Endometrial microvascular endothelial cells (primary cell): ENCODE measurements around the gene UBN2. TPM values are rescaled to one million over a fixed set of nuclear protein-coding genes. Genes with fewer than 3 reads are reported as not detected.
"Not testable (repeated sequence)": the region's sequence is repeated elsewhere in the genome, so short reads cannot be mapped to it uniquely, and the experiment has no call there.

Experiments
- in situ Hi-C: cut with HindIII; loops from 2 replicates; pipeline ENCODE4 v1.10.0; 2017; ENCODE audit warnings: low sequenced_read_pairs, low pct_unique_long_range_greater_than_20kb; ENCODE audit errors: inconsistent ontology term
- total RNA-seq: library from RNA; depleted of rRNA; stranded (reverse); fragments of >200 nt; gene quantifications from one replicate; pipeline ENCODE4 v1.2.3, GENCODE V29; 2015; ENCODE audit errors: inconsistent ontology term

The UBN2 gene
- total RNA-seq, 1 donor from 2014 or later, result 3.1 TPM

DNA sequence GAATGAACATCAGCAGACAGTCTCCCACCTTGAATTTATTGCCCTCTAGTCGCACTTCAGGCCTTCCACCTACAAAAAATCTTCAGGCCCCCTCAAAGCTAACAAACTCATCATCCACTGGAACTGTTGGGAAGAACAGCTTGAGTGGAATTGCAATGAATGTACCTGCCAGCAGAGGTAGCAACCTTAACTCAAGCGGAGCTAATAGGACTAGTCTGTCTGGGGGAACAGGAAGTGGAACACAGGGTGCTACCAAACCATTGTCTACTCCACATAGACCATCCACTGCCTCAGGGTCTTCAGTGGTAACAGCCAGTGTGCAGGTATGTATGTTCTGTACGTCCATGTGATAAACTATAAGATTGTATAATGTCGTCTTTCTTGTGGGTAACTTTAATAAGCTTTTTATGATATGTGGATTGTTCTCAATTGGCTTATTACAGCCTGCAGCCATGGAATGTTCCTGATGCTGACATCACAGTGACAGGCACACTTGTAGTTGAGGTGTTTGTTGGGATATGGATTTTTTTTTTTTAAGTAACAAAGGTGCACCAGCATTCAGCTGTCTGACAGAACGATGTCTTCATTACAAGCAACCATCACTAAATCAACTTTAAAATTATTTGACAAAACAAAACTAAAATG is 53.3 kb downstream of the UBN2 start:
- in situ Hi-C loops, result no loop called here

DNA sequence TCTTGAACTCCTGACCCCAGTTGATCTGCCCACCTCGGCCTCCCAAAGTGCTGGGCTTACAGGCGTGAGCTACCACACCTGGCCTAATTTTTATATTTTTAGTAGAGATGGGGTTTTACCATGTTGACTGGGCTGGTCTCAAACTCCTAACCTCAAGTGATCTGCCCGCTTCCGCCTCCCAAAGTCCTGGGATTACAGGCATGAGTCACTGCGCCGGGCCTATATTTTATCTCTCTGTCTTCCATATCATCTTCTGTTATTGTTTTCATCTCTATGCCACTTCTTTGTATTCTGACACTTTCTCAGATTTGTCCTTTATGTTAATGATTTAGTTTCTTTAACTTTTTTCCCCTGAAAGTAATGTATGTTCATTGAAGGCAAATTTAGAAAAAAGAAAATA is 55.1 kb downstream of the UBN2 start:
- in situ Hi-C loops, result no loop called here

DNA sequence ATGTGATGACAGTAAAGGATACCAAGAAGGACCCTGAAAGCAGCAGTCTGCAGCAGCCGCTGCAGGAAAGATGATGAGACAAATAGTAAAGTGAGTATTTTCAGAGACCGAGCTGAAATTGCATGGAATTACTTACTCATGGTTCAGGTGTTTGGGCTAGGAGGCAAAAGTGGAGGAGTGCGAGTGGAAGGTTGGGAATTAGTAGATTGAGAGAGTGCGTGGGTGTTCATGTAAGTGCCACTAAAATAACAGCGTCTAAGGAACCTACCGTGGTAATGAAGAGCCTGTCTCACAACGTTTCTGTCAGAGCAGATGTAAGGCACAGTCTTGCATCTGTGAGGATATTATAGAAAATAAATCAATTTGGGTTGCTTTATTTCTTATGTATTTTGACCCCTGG is 61.8 kb downstream of the UBN2 start:
- in situ Hi-C loops, result no loop called here

DNA sequence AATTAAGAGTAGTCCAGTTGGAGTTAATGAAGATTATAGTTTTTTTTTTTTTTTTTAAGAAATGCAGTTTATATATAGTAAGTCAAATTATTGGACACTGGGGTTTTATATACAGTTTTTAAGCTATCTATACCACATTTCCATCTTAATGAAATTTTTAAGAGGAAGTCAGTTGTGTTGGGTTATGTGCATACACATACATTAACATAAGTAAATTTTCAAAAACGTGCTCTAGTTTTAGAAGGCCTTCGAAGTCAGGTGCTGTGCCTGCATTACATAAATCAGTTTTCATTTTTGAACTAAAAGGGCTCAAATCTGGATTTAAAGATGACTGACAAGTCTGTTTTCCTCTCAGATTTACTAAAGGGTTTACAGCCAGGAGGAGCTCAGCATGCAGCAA is 62.5 kb downstream of the UBN2 start:
- in situ Hi-C loops, result no loop called here

DNA sequence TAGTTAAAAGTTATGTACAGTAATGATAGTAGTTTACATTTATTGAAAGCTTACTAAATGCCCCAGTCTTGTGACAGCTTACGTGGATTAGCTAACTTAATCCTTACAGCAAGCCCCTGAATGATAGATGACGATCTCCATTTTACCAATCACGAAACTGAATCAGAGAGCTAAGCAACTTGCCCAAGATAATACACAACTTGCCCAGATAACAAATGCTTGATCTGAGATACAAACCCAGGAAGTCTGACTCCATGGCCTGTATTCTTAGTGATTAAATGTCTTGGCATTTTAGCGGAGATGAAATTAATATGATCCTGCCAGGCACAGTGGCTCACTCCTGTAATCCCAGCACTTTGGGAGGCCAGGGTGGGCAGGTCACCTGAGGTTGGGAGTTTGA is 63.2 kb downstream of the UBN2 start:
- in situ Hi-C loops, result no loop called here

DNA sequence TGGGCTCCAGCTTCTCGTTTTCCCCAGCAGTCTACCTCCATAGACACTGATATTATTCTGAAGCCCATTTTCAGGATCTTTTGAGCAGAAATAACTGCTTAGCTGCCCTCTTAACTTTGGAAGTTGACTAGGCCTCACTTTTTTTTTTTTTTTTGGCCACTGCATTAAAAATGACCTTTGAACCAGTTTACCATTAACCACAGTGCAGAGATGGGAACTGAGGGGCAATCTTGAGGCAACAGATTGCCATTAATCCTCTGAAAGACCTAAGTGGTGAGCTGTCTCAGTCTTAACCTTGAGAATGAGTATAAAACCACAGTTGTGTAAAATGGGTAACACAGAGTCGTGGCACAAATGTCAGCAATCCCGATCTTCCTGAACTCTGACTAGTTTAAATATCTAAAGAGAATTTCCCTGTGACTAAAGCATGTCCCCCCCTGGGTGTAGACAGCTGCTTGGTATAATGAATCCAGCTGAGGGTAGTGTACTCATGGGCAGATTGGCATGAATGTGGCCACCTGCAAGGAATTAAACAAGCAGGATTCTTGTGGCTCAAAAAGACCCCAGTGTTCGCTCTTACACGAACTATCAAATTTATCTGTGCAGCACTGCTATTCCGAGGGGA is 64.0 kb downstream of the UBN2 start:
- in situ Hi-C loops, result no loop called here

DNA sequence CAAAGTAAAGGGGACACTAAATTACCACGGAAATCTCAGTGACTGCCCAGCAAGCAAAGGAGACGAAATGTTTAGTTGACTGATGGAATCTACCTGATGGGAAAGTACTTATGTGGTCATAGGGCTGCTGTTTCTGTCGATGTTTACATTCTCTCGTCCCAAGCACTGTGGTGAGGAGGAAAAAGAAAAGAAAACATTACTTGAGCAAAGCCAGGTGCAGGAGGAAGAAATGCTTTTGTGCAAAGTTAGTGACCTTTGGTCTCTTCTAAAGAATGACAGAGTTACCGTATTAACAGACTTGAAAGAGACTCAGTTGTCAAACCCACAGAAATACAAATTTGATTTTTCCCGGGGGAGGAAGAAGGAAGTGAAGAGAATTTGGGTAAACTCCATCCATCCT is 66.8 kb downstream of the UBN2 start:
- in situ Hi-C loops, result no loop called here

DNA sequence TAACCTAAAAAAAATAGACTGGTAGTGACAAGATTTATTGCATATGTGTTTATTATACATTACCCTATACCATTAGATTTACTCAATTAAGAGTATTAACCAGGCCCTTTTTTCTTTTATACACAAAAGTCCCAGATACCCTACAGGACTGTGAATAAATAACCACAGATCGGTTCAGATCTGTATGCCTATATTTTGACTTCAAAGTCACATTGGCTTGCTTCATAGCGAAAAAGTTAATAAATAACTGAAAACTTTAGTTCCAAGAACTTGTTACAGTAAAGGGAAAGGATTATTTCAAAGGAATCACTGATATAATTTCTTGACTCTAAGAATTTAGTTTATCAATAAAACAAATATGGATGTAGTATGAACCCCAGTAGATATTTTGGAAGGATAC is 68.3 kb downstream of the UBN2 start:
- in situ Hi-C loops, result no loop called here

DNA sequence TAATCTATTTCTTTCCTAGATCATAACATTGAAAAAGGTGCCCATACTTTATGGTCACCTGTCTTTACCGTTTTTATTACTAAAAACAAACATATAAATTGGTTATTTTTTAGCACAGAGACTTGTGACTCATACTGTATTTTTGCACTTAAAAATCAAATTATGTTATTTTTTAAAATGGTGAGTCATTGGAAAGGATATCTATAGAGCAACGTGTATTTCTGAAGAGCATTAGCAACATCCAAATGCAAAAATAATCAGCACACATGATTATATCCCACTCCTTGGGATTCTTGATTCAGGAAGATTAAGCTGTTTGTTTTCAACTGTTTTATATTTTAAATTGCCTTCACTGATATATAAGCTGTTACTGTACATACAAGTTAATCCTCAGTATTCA is 69.4 kb downstream of the UBN2 start:
- in situ Hi-C loops, result no loop called here

DNA sequence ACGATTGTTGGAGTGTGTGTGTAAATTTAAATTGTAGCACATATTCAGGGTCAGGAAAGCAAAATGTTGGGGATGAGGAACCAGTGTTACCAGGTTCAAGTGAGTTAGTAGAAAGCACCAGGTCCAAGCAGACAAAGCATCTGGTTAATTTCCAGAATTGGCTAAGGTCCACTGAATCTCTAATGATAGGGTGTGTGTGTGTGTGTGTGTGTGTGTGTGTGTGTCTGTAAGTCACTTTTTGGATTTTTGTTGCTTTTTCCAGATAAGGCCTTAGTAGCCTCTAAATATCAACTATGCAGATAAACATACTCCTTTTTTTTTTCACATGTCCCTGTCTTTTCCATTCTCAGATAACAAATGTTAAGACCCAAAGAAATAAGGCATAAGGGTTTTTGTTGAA is 73.5 kb downstream of the UBN2 start:
- in situ Hi-C loops, result no loop called here

DNA sequence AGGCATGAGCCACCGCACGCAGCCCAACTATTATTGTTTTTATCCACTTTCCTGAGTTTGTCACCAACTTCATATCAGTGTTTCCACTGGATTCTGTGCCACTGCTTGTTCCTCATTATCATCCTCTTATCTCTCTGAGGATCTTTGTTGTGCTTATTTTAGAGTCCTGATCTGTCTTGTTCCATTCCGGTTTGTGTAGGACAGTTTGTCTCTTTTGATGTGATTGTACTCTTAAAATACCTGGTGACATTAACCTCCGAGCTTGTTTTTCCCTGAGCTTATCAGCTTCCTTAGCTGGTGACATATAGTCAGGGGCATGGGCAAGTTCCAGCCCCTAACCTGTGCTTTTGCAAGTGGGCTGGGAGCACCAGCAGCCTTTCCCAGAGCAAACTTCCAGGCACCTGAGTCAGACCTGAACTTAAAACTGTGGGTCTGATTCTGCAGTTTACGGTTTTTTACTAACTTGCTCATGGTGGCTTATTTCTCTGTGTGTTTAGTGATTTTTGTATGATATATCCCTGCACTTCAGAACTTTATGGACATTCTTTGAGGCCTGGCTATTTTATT is 87.0 kb downstream of the UBN2 start:
- in situ Hi-C loops, result no loop called here

DNA sequence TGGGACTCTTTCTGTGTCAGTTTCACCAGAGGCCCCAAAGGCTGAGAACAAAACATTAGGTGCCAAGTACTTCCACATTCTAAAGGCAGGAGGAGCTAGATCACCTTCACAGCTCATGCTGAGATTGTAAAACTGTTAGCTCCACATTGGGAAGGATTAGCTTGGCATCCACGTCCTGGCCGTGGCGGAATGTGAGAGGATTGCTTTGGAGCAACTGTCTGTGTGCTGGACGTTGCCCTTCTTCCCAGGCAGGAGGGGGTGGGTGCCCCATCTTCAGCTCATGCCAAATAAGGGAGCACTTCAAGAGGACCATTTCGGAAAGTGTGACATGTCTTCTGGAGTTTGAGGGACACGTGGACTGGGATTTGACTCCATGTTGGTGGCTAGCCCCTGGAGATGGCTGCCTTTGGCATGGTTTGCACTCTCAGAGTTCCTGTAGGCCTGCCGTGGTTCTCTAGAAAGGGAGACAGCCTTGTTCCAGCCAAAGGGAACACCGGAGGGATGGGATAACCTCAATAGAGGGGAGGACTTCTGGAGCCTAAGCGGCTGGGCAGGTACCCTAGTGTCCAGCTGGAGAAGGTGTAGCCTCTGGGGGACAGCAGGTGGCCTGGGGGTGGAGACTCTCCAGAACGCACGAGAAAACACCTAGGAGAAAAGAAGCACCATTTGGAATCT is 90.2 kb downstream of the UBN2 start:
- in situ Hi-C loops, result no loop called here

DNA sequence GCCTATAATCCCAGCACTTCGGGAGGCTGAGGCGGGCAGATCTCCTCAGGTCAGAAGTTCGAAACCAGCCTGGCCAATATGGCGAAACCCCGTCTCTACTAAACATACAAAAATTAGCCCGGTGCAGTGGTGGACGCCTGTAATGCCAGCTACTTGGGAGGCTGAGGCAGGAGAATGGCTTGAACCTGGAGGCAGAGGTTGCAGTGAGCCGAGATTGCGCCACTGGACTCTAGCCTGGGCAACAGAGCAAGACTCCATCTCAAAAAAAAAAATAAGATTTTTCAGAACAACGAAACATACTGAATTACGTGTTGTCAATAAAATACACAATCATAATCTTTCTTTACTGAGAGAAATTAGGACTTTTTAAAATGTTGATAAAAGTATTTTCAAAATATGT is 93.7 kb downstream of the UBN2 start:
- in situ Hi-C loops, result not testable (repeated sequence)

DNA sequence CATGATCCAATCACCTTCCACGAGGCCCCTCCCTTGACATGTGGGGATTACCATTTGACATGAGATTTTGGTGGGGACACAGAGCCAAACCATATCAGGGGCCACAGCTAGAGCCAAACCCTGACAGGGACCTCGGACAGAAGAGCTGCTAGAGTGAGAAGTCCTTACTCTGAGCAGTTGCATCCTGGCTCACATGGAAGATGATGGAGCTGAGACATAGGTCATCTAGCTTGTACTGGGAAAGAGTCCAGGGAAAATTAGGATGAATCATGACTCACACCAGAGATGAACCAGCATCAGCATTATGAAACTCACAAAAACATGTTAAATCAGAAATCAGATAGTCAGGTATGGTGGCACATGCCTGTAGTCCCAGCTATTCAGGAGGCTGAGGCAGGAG is 97.3 kb downstream of the UBN2 start:
- in situ Hi-C loops, result no loop called here

DNA sequence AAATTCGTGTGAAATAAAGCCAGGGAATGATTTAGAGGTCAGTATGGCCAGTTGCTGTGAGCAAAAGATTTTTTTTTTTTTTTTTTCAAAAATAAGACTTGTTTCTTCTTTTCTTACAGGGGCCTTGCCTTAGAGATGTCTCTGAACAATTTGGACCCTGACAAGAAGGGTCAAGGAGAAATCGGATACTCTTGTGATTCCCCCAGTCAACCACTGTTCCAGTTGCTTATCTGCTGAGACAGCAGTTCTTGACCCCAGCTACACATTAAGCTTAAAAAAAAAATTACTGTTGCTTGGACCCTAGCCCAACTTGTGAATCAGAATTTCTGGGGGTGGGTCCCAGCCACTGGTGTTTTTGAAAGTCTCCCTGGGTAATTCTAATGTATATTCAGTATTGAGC is 98.1 kb downstream of the UBN2 start:
- in situ Hi-C loops, result no loop called here

DNA sequence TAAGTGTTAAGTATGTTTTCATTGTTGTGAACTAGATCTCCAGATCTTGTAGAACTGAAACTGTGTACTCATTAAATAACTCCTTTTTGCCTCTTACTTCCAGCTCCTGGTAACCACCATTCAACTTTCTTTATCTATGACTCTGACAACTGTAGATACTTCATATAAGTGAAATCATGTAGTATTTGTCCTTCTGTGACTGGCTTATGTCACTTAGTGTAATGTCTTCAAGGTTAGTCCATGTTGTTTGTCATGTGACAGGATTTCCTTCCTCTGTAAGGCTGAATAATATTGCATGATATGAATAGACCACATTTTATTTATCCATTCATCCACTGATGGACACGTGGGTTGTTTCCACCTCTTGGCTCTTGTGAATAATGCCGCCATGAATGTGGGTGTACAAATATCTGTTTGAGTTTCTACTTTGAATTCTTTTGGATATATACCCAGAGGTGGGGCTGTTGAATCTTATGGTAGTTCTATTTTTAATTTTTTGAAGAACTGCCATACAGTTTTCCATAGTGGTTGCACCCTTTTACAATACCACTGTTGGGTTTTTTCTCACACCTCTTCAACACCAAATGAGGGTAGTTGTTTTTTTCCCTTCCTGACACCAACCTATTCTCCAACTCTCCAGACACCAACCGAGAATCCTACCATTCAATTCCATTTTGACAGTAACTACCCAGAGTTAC is 99.4 kb downstream of the UBN2 start:
- in situ Hi-C loops, result no loop called here

DNA sequence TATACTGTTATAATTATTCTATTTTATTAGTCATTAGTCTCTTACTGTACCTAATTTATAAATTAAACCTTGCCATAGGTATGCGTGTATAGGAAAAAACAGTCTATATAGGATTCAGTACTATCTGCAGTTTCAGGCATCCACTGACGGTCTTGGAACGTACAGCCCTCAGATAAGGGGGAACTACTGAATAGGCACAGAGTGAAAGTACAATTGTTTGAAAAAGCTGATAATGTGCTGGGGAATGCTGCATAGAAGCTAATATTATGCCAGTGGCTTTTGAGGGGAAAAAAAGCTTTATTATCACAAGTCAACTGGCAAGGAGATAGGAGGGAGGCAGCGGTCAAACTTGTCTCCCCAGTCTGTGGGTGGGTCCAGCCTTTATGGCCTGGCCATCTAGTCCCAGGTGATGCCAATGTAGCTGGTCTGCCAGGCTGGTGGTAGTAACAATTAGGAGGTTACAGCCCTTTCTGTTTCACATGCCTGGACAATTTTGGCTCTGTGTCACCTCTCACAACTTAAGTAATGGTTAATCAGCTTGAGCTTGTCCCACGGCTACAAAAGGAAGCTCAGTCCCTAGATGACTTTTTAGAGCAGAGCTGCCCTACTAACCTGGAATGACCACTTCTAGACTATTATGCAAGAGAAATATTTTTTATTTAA is 101.8 kb downstream of the UBN2 start:
- in situ Hi-C loops, result no loop called here

DNA sequence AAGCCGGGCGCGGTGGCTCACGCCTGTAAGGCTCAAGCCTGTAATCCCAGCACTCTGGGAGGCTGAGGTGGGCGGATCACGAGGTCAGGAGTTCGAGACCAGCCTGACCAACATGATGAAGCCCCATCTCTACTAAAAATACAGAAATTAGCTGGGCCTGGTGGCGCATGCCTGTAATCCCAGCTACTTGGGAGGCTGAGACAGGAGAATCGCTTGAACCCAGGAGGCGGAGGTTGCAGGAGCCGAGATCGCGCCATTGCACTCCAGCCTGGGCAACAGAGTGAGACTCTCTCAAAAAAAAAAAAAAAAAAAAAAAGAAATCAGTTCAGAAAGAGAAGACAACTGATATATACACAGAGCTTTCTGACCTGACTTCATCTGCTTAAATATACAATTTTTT is 102.4 kb downstream of the UBN2 start:
- in situ Hi-C loops, result not testable (repeated sequence)
